DOHH2 (cell line): Measurements from ENCODE around the gene TTC7B.

Source experiments
- H3F3A ChIP-seq: fragments of 200-600 bp; sonication (generic), shearing (Covaris generic); 2 replicates; pipeline ENCODE4 v1.6.0; 2016; ENCODE audit warnings: antibody characterized with exemption, mild to moderate bottlenecking; ENCODE audit not compliant: control insufficient read depth, insufficient read depth
- H3K27ac ChIP-seq: fragments of 200-600 bp; sonication (generic); 2 replicates; pipeline ENCODE4 v1.5.1; 2014; ENCODE audit warnings: low read depth, mild to moderate bottlenecking, low read length, moderate library complexity
- H3K27me3 ChIP-seq: fragments of 200-600 bp; sonication (generic); 2 replicates; pipeline ENCODE4 v1.6.1; 2014; ENCODE audit warnings: mild to moderate bottlenecking, low read length, mixed read lengths; ENCODE audit not compliant: control insufficient read depth
- H3K36me3 ChIP-seq: fragments of 200-600 bp; sonication (generic); 2 replicates; pipeline ENCODE4 v1.6.1; 2014; ENCODE audit warnings: mild to moderate bottlenecking, low read length, moderate library complexity, mixed read lengths; ENCODE audit not compliant: control insufficient read depth
- H3K4me1 ChIP-seq: fragments of 200-600 bp; sonication (generic); 2 replicates; pipeline ENCODE4 v1.6.1; 2014; ENCODE audit warnings: mild to moderate bottlenecking, low read length, mixed read lengths; ENCODE audit not compliant: control insufficient read depth
- H3K4me2 ChIP-seq: fragments of 200-600 bp; sonication (generic); 2 replicates; pipeline ENCODE4 v1.6.0; 2014; ENCODE audit warnings: mild to moderate bottlenecking, low read length, moderate library complexity
- H3K4me3 ChIP-seq: fragments of 200-600 bp; sonication (generic); 2 replicates; pipeline ENCODE4 v1.5.1; 2014; ENCODE audit warnings: mild to moderate bottlenecking, low read length, mixed read lengths
- H3K79me2 ChIP-seq: fragments of 200-600 bp; sonication (generic); 2 replicates; pipeline ENCODE4 v1.6.1; 2014; ENCODE audit warnings: mild to moderate bottlenecking, low read length, mixed read lengths; ENCODE audit not compliant: control insufficient read depth
- H3K9me2 ChIP-seq: fragments of 200-600 bp; sonication (generic); replicated peaks from 2 replicates; pipeline ENCODE4 v1.6.1; 2014; ENCODE audit warnings: mild to moderate bottlenecking, low read length, mixed read lengths; ENCODE audit not compliant: control insufficient read depth
- H3K9me3 ChIP-seq: fragments of 200-600 bp; sonication (generic); 2 replicates; pipeline ENCODE4 v1.6.1; 2014; ENCODE audit warnings: antibody characterized with exemption, low read length, mixed read lengths; ENCODE audit not compliant: control insufficient read depth, insufficient read depth
- H4K20me1 ChIP-seq: fragments of 200-600 bp; sonication (generic); 2 replicates; pipeline ENCODE4 v1.6.0; 2014; ENCODE audit warnings: low read depth, mild to moderate bottlenecking, antibody characterized with exemption, low read length, moderate library complexity; ENCODE audit not compliant: control insufficient read depth, insufficient read depth
- CTCF ChIP-seq: fragments of 200-600 bp; sonication (generic); IDR thresholded peaks from one replicate; pipeline ENCODE4 v1.5.1; 2014; ENCODE audit warnings: antibody characterized with exemption, mild to moderate bottlenecking, low read depth, low read length; ENCODE audit not compliant: poor library complexity, severe bottlenecking
- EZH2phosphoT487 ChIP-seq: fragments of 200-600 bp; sonication (generic); IDR thresholded peaks from 2 replicates; pipeline ENCODE4 v1.6.1; 2017; ENCODE audit warnings: borderline replicate concordance, mild to moderate bottlenecking, antibody characterized with exemption, low read length, moderate library complexity, mixed read lengths

TTC7B gene, protein sequence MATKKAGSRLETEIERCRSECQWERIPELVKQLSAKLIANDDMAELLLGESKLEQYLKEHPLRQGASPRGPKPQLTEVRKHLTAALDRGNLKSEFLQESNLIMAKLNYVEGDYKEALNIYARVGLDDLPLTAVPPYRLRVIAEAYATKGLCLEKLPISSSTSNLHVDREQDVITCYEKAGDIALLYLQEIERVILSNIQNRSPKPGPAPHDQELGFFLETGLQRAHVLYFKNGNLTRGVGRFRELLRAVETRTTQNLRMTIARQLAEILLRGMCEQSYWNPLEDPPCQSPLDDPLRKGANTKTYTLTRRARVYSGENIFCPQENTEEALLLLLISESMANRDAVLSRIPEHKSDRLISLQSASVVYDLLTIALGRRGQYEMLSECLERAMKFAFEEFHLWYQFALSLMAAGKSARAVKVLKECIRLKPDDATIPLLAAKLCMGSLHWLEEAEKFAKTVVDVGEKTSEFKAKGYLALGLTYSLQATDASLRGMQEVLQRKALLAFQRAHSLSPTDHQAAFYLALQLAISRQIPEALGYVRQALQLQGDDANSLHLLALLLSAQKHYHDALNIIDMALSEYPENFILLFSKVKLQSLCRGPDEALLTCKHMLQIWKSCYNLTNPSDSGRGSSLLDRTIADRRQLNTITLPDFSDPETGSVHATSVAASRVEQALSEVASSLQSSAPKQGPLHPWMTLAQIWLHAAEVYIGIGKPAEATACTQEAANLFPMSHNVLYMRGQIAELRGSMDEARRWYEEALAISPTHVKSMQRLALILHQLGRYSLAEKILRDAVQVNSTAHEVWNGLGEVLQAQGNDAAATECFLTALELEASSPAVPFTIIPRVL

GRCh38 chr14:90815822-90816662 lies at the start of gene TTC7B:
Gene TTC7B (minus strand): TSS chr14:90816430. CDS start chr14:90816295, 135 bp downstream.
- Histone ChIP-seq H3F3A (no peaks in the 10 kb centered on the region), H3K4me3 (no peak within 1 kb of the TSS), H3K4me2 (no peak within 1 kb of the TSS), H3K36me3 (no peaks in the 10 kb centered on the region), H3K79me2 (no peaks in the 10 kb centered on the region), H4K20me1 (no peaks in the 10 kb centered on the region), H3K4me1 (no peaks in the 10 kb centered on the region), H3K27me3 (peaks cover 15% of the 10 kb centered on the region), H3K27ac (no peak within 1 kb of the TSS), H3K9me2 (no peaks in the 10 kb centered on the region), H3K9me3 (no peaks in the 10 kb centered on the region)
- TF ChIP-seq CTCF: no peak
- no peak for TF ChIP-seq EZH2phosphoT487

DNA sequence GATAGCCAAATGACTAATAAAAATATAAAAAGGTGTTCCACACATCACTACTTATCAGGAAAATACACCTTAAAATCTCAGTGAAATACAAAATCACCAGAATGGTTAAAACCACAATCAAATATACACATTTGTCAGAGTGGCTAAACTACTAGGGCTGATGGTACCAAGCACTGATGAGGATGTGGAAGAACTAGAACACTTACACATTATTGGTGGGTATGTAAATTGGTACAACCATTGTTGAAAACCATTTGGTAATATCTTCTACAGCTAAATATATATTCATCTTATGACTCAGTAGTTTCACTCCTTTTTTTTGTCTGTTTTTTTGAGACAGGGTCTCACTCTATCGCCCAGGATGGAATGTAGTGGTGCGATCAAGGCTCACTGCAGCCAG lies 48.5 kb upstream of the TTC7B start:
- H4K20me1 ChIP-seq: no peaks in the 10 kb centered on the region
- no peaks in the 10 kb centered on the region for H3K4me1 ChIP-seq
- H3K9me2 ChIP-seq: no peaks in the 10 kb centered on the region
- H3K79me2 ChIP-seq: no peaks in the 10 kb centered on the region
- no peaks in the 10 kb centered on the region for H3F3A ChIP-seq
- H3K9me3 ChIP-seq: no peaks in the 10 kb centered on the region
- H3K27me3 ChIP-seq: no peaks in the 10 kb centered on the region
- H3K36me3 ChIP-seq: no peaks in the 10 kb centered on the region
- H3K4me2 ChIP-seq: no peak overlapping the region
- H3K4me3 ChIP-seq: no peak overlapping the region
- TF ChIP-seq EZH2phosphoT487 (no peak), CTCF (no peak)
- no peak overlapping the region for H3K27ac ChIP-seq

- H3K4me3 ChIP-seq: no peak overlapping the region
- no peaks in the 10 kb centered on the region for H3K36me3 ChIP-seq
- H3K9me3 ChIP-seq: no peaks in the 10 kb centered on the region
- no peaks in the 10 kb centered on the region for H3K9me2 ChIP-seq
- no peak for TF ChIP-seq EZH2phosphoT487
- no peak for TF ChIP-seq CTCF
- no peaks in the 10 kb centered on the region for H3F3A ChIP-seq
- no peaks in the 10 kb centered on the region for H4K20me1 ChIP-seq
- no peaks in the 10 kb centered on the region for H3K27me3 ChIP-seq
- H3K79me2 ChIP-seq: no peaks in the 10 kb centered on the region
- no peak overlapping the region for H3K27ac ChIP-seq
- no peak overlapping the region for H3K4me2 ChIP-seq
- no peaks in the 10 kb centered on the region for H3K4me1 ChIP-seq
These were observed 42.3 kb upstream of the TTC7B start for GRCh38 chr14:90858511-90858910.
